ENCODE data around the gene FAM210A. TPM values are rescaled to one million over a fixed set of nuclear protein-coding genes. Genes with fewer than 3 reads are reported as not detected.

The FAM210A gene
- total RNA-seq, 5 donors from 2014 or later (not counting 1 experiment from before 2014, with no cell fraction given), result 7.3 to 10.8 (median 9.1) TPM

- H3K27me3 Mint-ChIP-seq, result no peaks in the 10 kb centered on the region
- H3K27ac Mint-ChIP-seq, result no peak overlapping the region
- peaks cover 33% of the 10 kb centered on the region for H3K36me3 Mint-ChIP-seq
- H3K9me3 Mint-ChIP-seq, result peaks cover 0 to 9% (median 0%) of the 10 kb centered on the region in 3 donors
- no peak for DNase-seq
- ChIA-PET CTCF (no interaction called here), POLR2A (no interaction called here)
- H3K27me3 ChIP-seq (replicated peaks in 1 of 2; ENCODE audit: control insufficient read depth in 2 of 2, extremely low read depth in 1 of 2, insufficient read depth in 2 of 2, low read length in 1 of 2), result no peaks in the 10 kb centered on the region
- H3K4me3 ChIP-seq (ENCODE audit: control insufficient read depth in 1 of 2, extremely low read depth in 1 of 2, low read length in 1 of 2), result no peak overlapping the region
- no peak overlapping the region for H3K27ac ChIP-seq (ENCODE audit: low read length)
- no peaks in the 10 kb centered on the region for H3K4me1 ChIP-seq (ENCODE audit: control insufficient read depth in 1 of 2, extremely low read depth in 1 of 2, insufficient read depth in 2 of 2, low read length in 2 of 2)
- ATAC-seq (replicated peaks in 1 of 4), result no peak
- peaks cover 15 to 61% (median 18%) of the 10 kb centered on the region in 3 donors for H3K4me1 Mint-ChIP-seq
- WGBS (ENCODE audit: insufficient coverage), result 86% methylated on average over 5 of the region's 8 CpGs
- no peaks in the 10 kb centered on the region for H3K9me3 ChIP-seq
- no peaks in the 10 kb centered on the region for H3K36me3 ChIP-seq (ENCODE audit: control insufficient read depth in 2 of 2, extremely low read depth in 1 of 2, insufficient read depth in 1 of 2, low read length in 1 of 2)
- no peak overlapping the region for H3K4me3 Mint-ChIP-seq
These were observed 12.8 kb downstream of the FAM210A start for GRCh38 chr18:13713455-13714055.

- peaks cover 15 to 58% (median 17%) of the 10 kb centered on the region in 3 donors for H3K4me1 Mint-ChIP-seq
- ChIA-PET POLR2A (no interaction called here), CTCF (no interaction called here)
- Histone ChIP-seq H3K9me3 (no peaks in the 10 kb centered on the region), H3K4me3 (ENCODE audit: control insufficient read depth in 1 of 2, extremely low read depth in 1 of 2, low read length in 1 of 2) (no peak overlapping the region), H3K27me3 (replicated peaks in 1 of 2; ENCODE audit: control insufficient read depth in 2 of 2, extremely low read depth in 1 of 2, insufficient read depth in 2 of 2, low read length in 1 of 2) (no peaks in the 10 kb centered on the region), H3K36me3 (ENCODE audit: control insufficient read depth in 2 of 2, extremely low read depth in 1 of 2, insufficient read depth in 1 of 2, low read length in 1 of 2) (no peaks in the 10 kb centered on the region), H3K27ac (ENCODE audit: low read length) (no peak overlapping the region), H3K4me1 (ENCODE audit: control insufficient read depth in 1 of 2, extremely low read depth in 1 of 2, insufficient read depth in 2 of 2, low read length in 2 of 2) (no peaks in the 10 kb centered on the region)
- H3K27ac Mint-ChIP-seq, result no peak overlapping the region
- H3K27me3 Mint-ChIP-seq, result no peaks in the 10 kb centered on the region
- WGBS (ENCODE audit: insufficient coverage), result 96% methylated on average over 7 of the region's 8 CpGs
- H3K9me3 Mint-ChIP-seq, result peaks cover 0 to 4% (median 0%) of the 10 kb centered on the region in 3 donors
- DNase-seq, result no peak
- ATAC-seq (replicated peaks in 1 of 4), result no peak
- peaks cover 31% of the 10 kb centered on the region for H3K36me3 Mint-ChIP-seq
- no peak overlapping the region for H3K4me3 Mint-ChIP-seq
These were observed 13.8 kb downstream of the FAM210A start for GRCh38 chr18:13712400-13713131.

GRCh38 chr18:13710414-13710831, 15.9 kb downstream of the FAM210A start:
- Mint-ChIP-seq H3K27ac (no peak overlapping the region), H3K4me3 (no peak overlapping the region), H3K27me3 (no peaks in the 10 kb centered on the region), H3K4me1 (peaks cover 10 to 45% (median 11%) of the 10 kb centered on the region in 3 donors), H3K9me3 (peaks cover 0 to 4% (median 0%) of the 10 kb centered on the region in 3 donors), H3K36me3 (peaks cover 35% of the 10 kb centered on the region)
- peaks cover 4% of the 10 kb centered on the region for H3K9me3 ChIP-seq
- DNase-seq, result no peak
- H3K4me1 ChIP-seq (ENCODE audit: control insufficient read depth in 1 of 2, extremely low read depth in 1 of 2, insufficient read depth in 2 of 2, low read length in 2 of 2), result no peaks in the 10 kb centered on the region
- H3K27ac ChIP-seq (ENCODE audit: low read length), result no peak overlapping the region
- H3K36me3 ChIP-seq (ENCODE audit: control insufficient read depth in 2 of 2, extremely low read depth in 1 of 2, insufficient read depth in 1 of 2, low read length in 1 of 2), result no peaks in the 10 kb centered on the region
- ChIA-PET CTCF (no interaction called here), POLR2A (no interaction called here)
- 72% methylated on average over 4 of the region's 6 CpGs for WGBS (ENCODE audit: insufficient coverage)
- H3K4me3 ChIP-seq (ENCODE audit: control insufficient read depth in 1 of 2, extremely low read depth in 1 of 2, low read length in 1 of 2), result no peak overlapping the region
- H3K27me3 ChIP-seq (replicated peaks in 1 of 2; ENCODE audit: control insufficient read depth in 2 of 2, extremely low read depth in 1 of 2, insufficient read depth in 2 of 2, low read length in 1 of 2), result no peaks in the 10 kb centered on the region
- ATAC-seq (replicated peaks in 1 of 4), result no peak

GRCh38 chr18:13703899-13704298, 22.5 kb downstream of the FAM210A start:
- Mint-ChIP-seq H3K4me3 (no peak overlapping the region), H3K36me3 (peaks cover 49% of the 10 kb centered on the region), H3K27me3 (no peaks in the 10 kb centered on the region), H3K9me3 (peaks cover 11 to 34% (median 13%) of the 10 kb centered on the region in 3 donors), H3K4me1 (peaks cover 0 to 15% (median 6%) of the 10 kb centered on the region in 3 donors), H3K27ac (no peak overlapping the region)
- Histone ChIP-seq H3K27ac (ENCODE audit: low read length) (no peak overlapping the region), H3K36me3 (ENCODE audit: control insufficient read depth in 2 of 2, extremely low read depth in 1 of 2, insufficient read depth in 1 of 2, low read length in 1 of 2) (no peaks in the 10 kb centered on the region), H3K4me1 (ENCODE audit: control insufficient read depth in 1 of 2, extremely low read depth in 1 of 2, insufficient read depth in 2 of 2, low read length in 2 of 2) (no peaks in the 10 kb centered on the region), H3K27me3 (replicated peaks in 1 of 2; ENCODE audit: control insufficient read depth in 2 of 2, extremely low read depth in 1 of 2, insufficient read depth in 2 of 2, low read length in 1 of 2) (no peaks in the 10 kb centered on the region), H3K9me3 (peaks cover 9% of the 10 kb centered on the region), H3K4me3 (ENCODE audit: control insufficient read depth in 1 of 2, extremely low read depth in 1 of 2, low read length in 1 of 2) (no peak overlapping the region)
- POLR2A ChIA-PET, result no interaction called here
- DNase-seq (no peak), ATAC-seq (replicated peaks in 1 of 4) (no peak)
- no CpG with 5 or more reads among the region's 1 CpG for WGBS (ENCODE audit: insufficient coverage)
- CTCF ChIA-PET, result no interaction called here

- CTCF ChIA-PET, result no interaction called here
- H3K9me3 ChIP-seq, result peaks cover 5% of the 10 kb centered on the region
- no peak for DNase-seq
- H3K4me3 ChIP-seq (ENCODE audit: control insufficient read depth in 1 of 2, extremely low read depth in 1 of 2, low read length in 1 of 2), result no peak overlapping the region
- H3K27me3 ChIP-seq (replicated peaks in 1 of 2; ENCODE audit: control insufficient read depth in 2 of 2, extremely low read depth in 1 of 2, insufficient read depth in 2 of 2, low read length in 1 of 2), result no peaks in the 10 kb centered on the region
- Mint-ChIP-seq H3K27me3 (no peaks in the 10 kb centered on the region), H3K36me3 (peaks cover 39% of the 10 kb centered on the region), H3K4me3 (no peak overlapping the region), H3K4me1 (peaks cover 9 to 17% (median 13%) of the 10 kb centered on the region in 3 donors), H3K9me3 (peaks cover 13 to 30% (median 16%) of the 10 kb centered on the region in 3 donors), H3K27ac (no peak overlapping the region)
- H3K27ac ChIP-seq (ENCODE audit: low read length), result no peak overlapping the region
- POLR2A ChIA-PET, result no interaction called here
- no CpG with 5 or more reads among the region's 1 CpG for WGBS (ENCODE audit: insufficient coverage)
- H3K4me1 ChIP-seq (ENCODE audit: control insufficient read depth in 1 of 2, extremely low read depth in 1 of 2, insufficient read depth in 2 of 2, low read length in 2 of 2), result no peaks in the 10 kb centered on the region
- no peak for ATAC-seq (replicated peaks in 1 of 4)
- H3K36me3 ChIP-seq (ENCODE audit: control insufficient read depth in 2 of 2, extremely low read depth in 1 of 2, insufficient read depth in 1 of 2, low read length in 1 of 2), result no peaks in the 10 kb centered on the region
These were observed 26.2 kb downstream of the FAM210A start for GRCh38 chr18:13700153-13700552.

- Mint-ChIP-seq H3K27ac (no peak overlapping the region), H3K9me3 (peaks cover 10 to 21% (median 15%) of the 10 kb centered on the region in 3 donors), H3K27me3 (no peaks in the 10 kb centered on the region), H3K36me3 (peaks cover 29% of the 10 kb centered on the region), H3K4me1 (peaks cover 18 to 25% (median 22%) of the 10 kb centered on the region in 3 donors), H3K4me3 (no peak overlapping the region)
- no CpG with 5 or more reads among the region's 3 CpGs for WGBS (ENCODE audit: insufficient coverage)
- ATAC-seq (replicated peaks in 1 of 4), result no peak
- CTCF ChIA-PET, result no interaction called here
- no peaks in the 10 kb centered on the region for H3K4me1 ChIP-seq (ENCODE audit: control insufficient read depth in 1 of 2, extremely low read depth in 1 of 2, insufficient read depth in 2 of 2, low read length in 2 of 2)
- no peak overlapping the region for H3K4me3 ChIP-seq (ENCODE audit: control insufficient read depth in 1 of 2, extremely low read depth in 1 of 2, low read length in 1 of 2)
- DNase-seq, result no peak
- H3K36me3 ChIP-seq (ENCODE audit: control insufficient read depth in 2 of 2, extremely low read depth in 1 of 2, insufficient read depth in 1 of 2, low read length in 1 of 2), result no peaks in the 10 kb centered on the region
- H3K27me3 ChIP-seq (replicated peaks in 1 of 2; ENCODE audit: control insufficient read depth in 2 of 2, extremely low read depth in 1 of 2, insufficient read depth in 2 of 2, low read length in 1 of 2), result no peaks in the 10 kb centered on the region
- H3K9me3 ChIP-seq, result no peaks in the 10 kb centered on the region
- no peak overlapping the region for H3K27ac ChIP-seq (ENCODE audit: low read length)
- POLR2A ChIA-PET, result no interaction called here
These were observed 29.4 kb downstream of the FAM210A start for GRCh38 chr18:13696961-13697360.
